Muscle layer of colon (tissue), 2 donors: ENCODE results near the gene AMPH.

Experiments
- H3K27ac ChIP-seq: one replicate; pipeline ENCODE4 v1.7.0; 2013; ENCODE audit warnings: low read depth, mild to moderate bottlenecking, low read length, moderate library complexity
- H3K27me3 ChIP-seq, 2 donors: one replicate each; pipeline ENCODE4 v1.7.0; 2013; ENCODE audit warnings: low read length in 2 of 2, mild to moderate bottlenecking in 2 of 2; ENCODE audit not compliant: insufficient read depth in 2 of 2, control insufficient read depth in 1 of 2
- H3K36me3 ChIP-seq: one replicate; pipeline ENCODE4 v1.7.0; 2013; ENCODE audit warnings: mild to moderate bottlenecking, low read length; ENCODE audit not compliant: insufficient read depth
- H3K4me1 ChIP-seq: one replicate; pipeline ENCODE4 v1.7.0; 2013; ENCODE audit warnings: mild to moderate bottlenecking, low read length; ENCODE audit not compliant: insufficient read depth
- H3K4me3 ChIP-seq, 2 donors: one replicate each; pipeline ENCODE4 v1.7.0; 2013; ENCODE audit warnings: low read length in 2 of 2, low read depth in 1 of 2, mild to moderate bottlenecking in 1 of 2, moderate library complexity in 1 of 2
- H3K9ac ChIP-seq: one replicate; pipeline ENCODE4 v1.7.0; 2013; ENCODE audit warnings: low read length
- H3K9me3 ChIP-seq: one replicate; pipeline ENCODE4 v1.7.0; 2013; ENCODE audit warnings: mild to moderate bottlenecking, low read length
- donor health status: abdominal sarcoma.
- donor health status: Adenocarcinoma of cecum.

AMPH gene

GRCh38 chr7:38492010-38492409 is 139.2 kb downstream of the AMPH start:
- Histone ChIP-seq H3K4me1 (no peaks in the 10 kb centered on the region), H3K9me3 (no peaks in the 10 kb centered on the region), H3K36me3 (no peaks in the 10 kb centered on the region), H3K27ac (no peak overlapping the region), H3K9ac (no peak overlapping the region), H3K4me3 (no peak overlapping the region), H3K27me3 (no peaks in the 10 kb centered on the region)

DNA sequence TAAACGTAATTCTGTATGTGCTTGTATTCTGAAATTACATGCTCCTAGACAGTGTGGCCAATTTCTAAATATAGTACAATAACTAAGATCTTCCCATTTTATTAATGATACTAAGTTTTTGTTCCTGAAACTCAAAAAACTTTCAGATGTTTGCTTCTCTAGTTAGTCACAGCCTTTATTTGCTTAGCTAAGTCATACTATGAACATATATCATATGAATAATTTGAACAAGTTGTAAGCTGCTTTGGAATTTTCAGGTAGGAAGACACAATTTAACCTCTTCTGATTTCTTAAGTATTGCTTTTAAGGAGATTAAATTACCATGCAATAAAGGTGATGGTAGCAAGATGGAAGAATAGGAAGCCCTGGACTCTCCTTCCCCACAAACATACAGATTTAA is 148.7 kb downstream of the AMPH start:
- Histone ChIP-seq H3K27me3 (no peaks in the 10 kb centered on the region), H3K4me1 (no peaks in the 10 kb centered on the region), H3K4me3 (no peak overlapping the region), H3K36me3 (no peaks in the 10 kb centered on the region), H3K9ac (no peak overlapping the region), H3K27ac (no peak overlapping the region), H3K9me3 (no peaks in the 10 kb centered on the region)

DNA sequence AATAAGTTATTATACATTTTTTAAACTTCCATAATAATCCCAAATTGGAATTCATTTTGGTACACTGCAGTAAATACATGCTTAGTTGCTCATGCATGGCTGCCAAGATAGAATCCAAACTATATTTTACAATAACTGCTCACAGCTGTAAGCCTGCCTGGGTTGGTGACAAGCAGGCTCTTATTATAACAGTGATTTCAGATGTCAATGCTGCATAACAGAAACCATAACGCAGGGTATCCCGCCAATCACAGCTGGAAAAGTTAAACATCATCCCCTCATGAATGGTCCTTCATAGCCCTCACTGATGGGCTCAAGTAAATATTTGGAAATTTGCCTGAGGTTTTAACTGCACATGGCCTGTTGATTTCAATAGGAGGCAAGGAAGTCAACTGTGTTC is 149.8 kb downstream of the AMPH start:
- Histone ChIP-seq H3K27me3 (no peaks in the 10 kb centered on the region), H3K9me3 (no peaks in the 10 kb centered on the region), H3K27ac (no peak overlapping the region), H3K9ac (no peak overlapping the region), H3K36me3 (no peaks in the 10 kb centered on the region), H3K4me3 (no peak overlapping the region), H3K4me1 (no peaks in the 10 kb centered on the region)

- Histone ChIP-seq H3K9ac (no peak overlapping the region), H3K27ac (no peak overlapping the region), H3K27me3 (no peaks in the 10 kb centered on the region), H3K4me1 (no peaks in the 10 kb centered on the region), H3K4me3 (no peak overlapping the region), H3K9me3 (no peaks in the 10 kb centered on the region), H3K36me3 (no peaks in the 10 kb centered on the region)
Observed at GRCh38 chr7:38478404-38478803, 152.8 kb downstream of the AMPH start.

DNA sequence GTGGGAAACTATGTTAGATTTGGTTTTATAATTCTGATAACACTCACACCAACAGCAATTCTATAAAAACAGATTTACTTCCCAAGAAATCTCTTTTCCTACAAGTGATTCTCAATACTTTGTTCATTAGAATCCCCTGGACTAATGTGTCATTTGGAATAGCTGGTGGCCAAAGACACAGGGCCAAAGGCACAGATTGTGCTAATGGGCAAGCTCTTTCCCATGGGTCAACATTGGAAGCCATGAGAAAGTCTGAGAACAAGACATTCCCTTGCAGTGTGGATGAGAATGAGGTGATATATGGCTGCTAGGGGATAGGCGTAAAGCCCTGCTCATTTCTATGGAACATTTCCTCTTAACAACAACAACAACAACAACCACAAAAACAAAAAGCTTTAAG is 153.8 kb downstream of the AMPH start:
- Histone ChIP-seq H3K4me3 (no peak overlapping the region), H3K9me3 (no peaks in the 10 kb centered on the region), H3K36me3 (no peaks in the 10 kb centered on the region), H3K4me1 (no peaks in the 10 kb centered on the region), H3K27me3 (no peaks in the 10 kb centered on the region), H3K9ac (no peak overlapping the region), H3K27ac (no peak overlapping the region)

DNA sequence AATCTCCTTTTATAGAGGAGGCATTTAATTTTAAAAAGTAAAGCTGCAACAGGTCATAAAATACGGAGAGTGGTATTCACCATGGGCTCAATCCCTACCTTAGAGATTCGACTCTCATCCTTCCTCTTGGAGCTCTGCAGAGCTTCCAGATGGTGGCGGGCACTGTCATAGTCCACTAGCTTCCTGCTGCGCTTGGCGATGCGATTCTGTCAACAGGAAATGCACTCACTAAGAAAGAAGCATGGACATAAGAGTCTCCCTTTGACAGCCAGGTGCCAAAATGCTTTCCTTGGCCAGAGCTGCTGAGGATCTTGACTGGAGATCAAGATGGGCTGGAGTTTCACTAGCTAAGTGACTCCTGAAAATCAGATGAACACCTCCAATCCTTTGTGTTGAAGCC is 154.4 kb downstream of the AMPH start:
- Histone ChIP-seq H3K4me3 (no peak overlapping the region), H3K27me3 (no peaks in the 10 kb centered on the region), H3K9me3 (no peaks in the 10 kb centered on the region), H3K27ac (no peak overlapping the region), H3K36me3 (no peaks in the 10 kb centered on the region), H3K4me1 (no peaks in the 10 kb centered on the region), H3K9ac (no peak overlapping the region)

DNA sequence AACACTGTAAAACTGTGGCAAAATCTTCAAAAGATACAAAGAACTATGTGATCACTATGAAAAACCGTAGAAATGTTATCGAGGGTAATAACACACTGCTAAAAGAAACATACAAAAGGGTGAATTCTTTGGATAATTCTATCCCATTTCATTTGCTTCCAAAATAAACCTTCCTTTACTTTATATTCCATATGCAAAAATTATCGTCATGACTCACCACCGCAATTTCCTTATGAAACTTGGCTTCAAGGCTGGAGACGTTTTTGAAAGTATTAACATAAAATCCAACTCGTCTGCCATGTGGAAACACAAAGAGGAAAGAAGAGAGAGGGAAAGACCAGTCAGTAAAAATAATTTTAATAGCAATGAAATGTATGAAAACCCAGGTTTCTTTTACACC is 165.2 kb downstream of the AMPH start:
- Histone ChIP-seq H3K9ac (no peak overlapping the region), H3K4me1 (no peaks in the 10 kb centered on the region), H3K4me3 (no peak overlapping the region), H3K9me3 (no peaks in the 10 kb centered on the region), H3K27me3 (no peaks in the 10 kb centered on the region), H3K27ac (no peak overlapping the region), H3K36me3 (no peaks in the 10 kb centered on the region)

GRCh38 chr7:38463277-38464225 is 167.6 kb downstream of the AMPH start:
- H3K27ac ChIP-seq = no peak overlapping the region
- H3K9me3 ChIP-seq = no peaks in the 10 kb centered on the region
- H3K9ac ChIP-seq = no peak overlapping the region
- no peaks in the 10 kb centered on the region for H3K27me3 ChIP-seq
- H3K4me3 ChIP-seq = no peak overlapping the region
- no peaks in the 10 kb centered on the region for H3K36me3 ChIP-seq
- H3K4me1 ChIP-seq = no peaks in the 10 kb centered on the region

- Histone ChIP-seq H3K4me1 (no peaks in the 10 kb centered on the region), H3K9ac (no peak overlapping the region), H3K4me3 (no peak overlapping the region), H3K9me3 (no peaks in the 10 kb centered on the region), H3K27ac (no peak overlapping the region), H3K27me3 (no peaks in the 10 kb centered on the region), H3K36me3 (no peaks in the 10 kb centered on the region)
Observed at GRCh38 chr7:38462819-38463218, 168.4 kb downstream of the AMPH start.

- no peaks in the 10 kb centered on the region for H3K9me3 ChIP-seq
- no peaks in the 10 kb centered on the region for H3K27me3 ChIP-seq
- H3K4me3 ChIP-seq = no peak overlapping the region
- no peak overlapping the region for H3K27ac ChIP-seq
- H3K36me3 ChIP-seq = no peaks in the 10 kb centered on the region
- no peak overlapping the region for H3K9ac ChIP-seq
- no peaks in the 10 kb centered on the region for H3K4me1 ChIP-seq
Observed at GRCh38 chr7:38461887-38462286, 169.3 kb downstream of the AMPH start.

DNA sequence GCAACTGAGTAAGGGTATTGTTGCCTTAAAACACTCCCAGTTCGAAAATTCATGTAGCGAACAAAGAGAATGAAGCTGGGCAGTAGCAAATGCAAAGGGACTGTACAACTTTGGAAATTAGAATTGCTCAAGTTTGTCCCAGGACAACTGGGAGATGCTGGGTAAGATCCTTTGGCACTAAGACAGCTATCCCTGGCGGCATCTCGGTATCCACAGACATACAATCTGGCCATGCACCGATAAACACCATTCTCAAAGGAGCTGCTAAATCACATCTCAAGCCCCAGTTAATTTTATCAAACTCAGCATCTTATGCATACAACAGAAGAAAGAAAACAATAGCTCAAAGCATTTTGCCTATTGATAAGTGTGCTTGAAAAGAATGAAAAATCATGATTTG is 177.3 kb downstream of the AMPH start:
- Histone ChIP-seq H3K27me3 (no peaks in the 10 kb centered on the region), H3K4me3 (no peak overlapping the region), H3K36me3 (no peaks in the 10 kb centered on the region), H3K27ac (no peak overlapping the region), H3K4me1 (peaks cover 9% of the 10 kb centered on the region), H3K9me3 (no peaks in the 10 kb centered on the region), H3K9ac (no peak overlapping the region)

DNA sequence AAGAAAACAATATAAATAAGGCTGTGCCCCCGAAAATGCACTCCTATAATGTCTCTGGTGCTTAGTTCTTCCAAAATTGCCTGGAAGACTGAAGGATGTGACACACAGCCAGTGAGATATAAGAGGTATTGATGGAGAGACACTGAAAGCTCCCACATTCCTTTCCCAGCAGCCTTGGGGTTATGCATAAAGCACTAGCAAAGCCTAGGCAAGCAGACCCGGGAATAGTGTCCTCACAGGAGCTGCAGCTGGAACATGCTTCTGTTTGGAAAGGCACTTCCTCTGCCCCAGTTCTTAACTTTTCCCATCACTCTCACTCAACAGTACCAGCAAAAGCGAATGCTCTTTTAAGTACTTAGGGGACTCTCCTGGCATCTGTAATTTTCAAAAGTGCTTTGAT is 178.0 kb downstream of the AMPH start:
- peaks cover 9% of the 10 kb centered on the region for H3K4me1 ChIP-seq
- H3K4me3 ChIP-seq = no peak overlapping the region
- no peaks in the 10 kb centered on the region for H3K9me3 ChIP-seq
- H3K9ac ChIP-seq = no peak overlapping the region
- H3K36me3 ChIP-seq = no peaks in the 10 kb centered on the region
- no peaks in the 10 kb centered on the region for H3K27me3 ChIP-seq
- no peak overlapping the region for H3K27ac ChIP-seq
